Natural killer cell (primary cell): ENCODE measurements around the gene SLC7A7. TPM values are rescaled to one million over a fixed set of nuclear protein-coding genes. Genes with fewer than 3 reads are reported as not detected.

ENCODE experiments used
- ATAC-seq, 3 donors: fragments of 150-1000 bp in 2 of 3; fragments of 200-7000 bp in 1 of 3; cut with Tn5 transposase; 1 replicate in 1 of 3; 2 replicates in 2 of 3; pipeline ENCODE4 v1.10.0; 2021; ENCODE audit warnings: mild to moderate bottlenecking in 2 of 3, moderate library complexity in 2 of 3
- DNase-seq, 2 donors: peaks; one replicate each; pipeline versions ENCODE4 v3.0.0 to v3.0.0-alpha.2; 2013 to 2021; ENCODE audit warnings: mixed read lengths in 1 of 2
- H3K27ac ChIP-seq: one replicate; pipeline ENCODE4 v1.5.1; 2013; ENCODE audit warnings: mild to moderate bottlenecking, low read length
- H3K27me3 ChIP-seq: one replicate; pipeline ENCODE4 v1.6.1; 2013; ENCODE audit warnings: low read length; ENCODE audit not compliant: control insufficient read depth, insufficient read depth
- H3K36me3 ChIP-seq: one replicate; pipeline ENCODE4 v1.6.1; 2013; ENCODE audit warnings: low read length; ENCODE audit not compliant: control insufficient read depth, insufficient read depth
- H3K4me1 ChIP-seq: one replicate; pipeline ENCODE4 v1.6.1; 2013; ENCODE audit warnings: low read length; ENCODE audit not compliant: control insufficient read depth, insufficient read depth
- H3K4me3 ChIP-seq: one replicate; pipeline ENCODE4 v1.5.1; 2013; ENCODE audit warnings: low read length
- H3K9me3 ChIP-seq: one replicate; pipeline ENCODE4 v1.6.1; 2013; ENCODE audit warnings: low read length; ENCODE audit not compliant: control insufficient read depth, insufficient read depth
- H3K27ac Mint-ChIP-seq, 2 donors: one replicate each; pipeline ENCODE4 v1.8.0; 2022; ENCODE audit warnings: mild to moderate bottlenecking in 2 of 2, mixed read lengths in 2 of 2, moderate library complexity in 1 of 2
- H3K27me3 Mint-ChIP-seq, 2 donors: one replicate each; pipeline ENCODE4 v1.8.0; 2022; ENCODE audit warnings: low read depth in 2 of 2, mixed read lengths in 2 of 2
- H3K36me3 Mint-ChIP-seq: one replicate; pipeline ENCODE4 v1.8.0; 2022; ENCODE audit warnings: mixed read lengths
- H3K4me1 Mint-ChIP-seq, 2 donors: one replicate each; pipeline ENCODE4 v1.8.0; 2022; ENCODE audit warnings: mixed read lengths in 2 of 2
- H3K4me3 Mint-ChIP-seq: one replicate; pipeline ENCODE4 v1.8.0; 2022; ENCODE audit warnings: mild to moderate bottlenecking, moderate library complexity, mixed read lengths
- H3K9me3 Mint-ChIP-seq, 2 donors: one replicate each; pipeline ENCODE4 v1.8.0; 2022; ENCODE audit warnings: mixed read lengths in 2 of 2
- WGBS: methylation state at CpG from one replicate; pipeline ENCODE4 v1.1.7; 2013; ENCODE audit warnings: missing lambda C conversion rate; ENCODE audit not compliant: insufficient coverage; 5-methylcytosine and 5-hydroxymethylcytosine counted together
- intact Hi-C: fragments of 100-400 bp; cut with micrococcal nuclease; formaldehyde crosslinking; loops from one replicate; pipeline ENCODE4 v1.14.2; 2022
- total RNA-seq, 4 donors: library from RNA; stranded (reverse); fragments of 120-200 nt in 1 of 4; gene quantifications; one replicate each; pipeline versions ENCODE4 v1.2.3 to v1.2.4, GENCODE V29; 2013 to 2022
- TF ChIP-seq, protein P1 (sequence below): fragments of 200-600 bp; IDR thresholded peaks from one replicate; pipeline ENCODE4 v1.8.0; 2022; ENCODE audit warnings: antibody characterized with exemption

SLC7A7 gene
- total RNA-seq, 3 donors from 2014 or later (not counting 1 experiment from before 2014, with no cell fraction given) = 4.3 to 16.8 (median 9.6) TPM

- Histone ChIP-seq H3K27ac (no peak overlapping the region), H3K4me1 (peaks cover 15% of the 10 kb centered on the region), H3K36me3 (no peaks in the 10 kb centered on the region), H3K4me3 (no peak overlapping the region), H3K27me3 (peaks cover 20% of the 10 kb centered on the region), H3K9me3 (no peaks in the 10 kb centered on the region)
- no peaks in the 10 kb centered on the region for H3K36me3 Mint-ChIP-seq
- no peak overlapping the region for H3K27ac Mint-ChIP-seq
- peaks cover 7 to 15% of the 10 kb centered on the region in 2 donors for H3K4me1 Mint-ChIP-seq
- H3K9me3 Mint-ChIP-seq = no peaks in the 10 kb centered on the region
- WGBS = 95% methylated on average over 9 of the region's 9 CpGs
- intact Hi-C loops = no loop called here
- TF ChIP-seq, protein P1, sequence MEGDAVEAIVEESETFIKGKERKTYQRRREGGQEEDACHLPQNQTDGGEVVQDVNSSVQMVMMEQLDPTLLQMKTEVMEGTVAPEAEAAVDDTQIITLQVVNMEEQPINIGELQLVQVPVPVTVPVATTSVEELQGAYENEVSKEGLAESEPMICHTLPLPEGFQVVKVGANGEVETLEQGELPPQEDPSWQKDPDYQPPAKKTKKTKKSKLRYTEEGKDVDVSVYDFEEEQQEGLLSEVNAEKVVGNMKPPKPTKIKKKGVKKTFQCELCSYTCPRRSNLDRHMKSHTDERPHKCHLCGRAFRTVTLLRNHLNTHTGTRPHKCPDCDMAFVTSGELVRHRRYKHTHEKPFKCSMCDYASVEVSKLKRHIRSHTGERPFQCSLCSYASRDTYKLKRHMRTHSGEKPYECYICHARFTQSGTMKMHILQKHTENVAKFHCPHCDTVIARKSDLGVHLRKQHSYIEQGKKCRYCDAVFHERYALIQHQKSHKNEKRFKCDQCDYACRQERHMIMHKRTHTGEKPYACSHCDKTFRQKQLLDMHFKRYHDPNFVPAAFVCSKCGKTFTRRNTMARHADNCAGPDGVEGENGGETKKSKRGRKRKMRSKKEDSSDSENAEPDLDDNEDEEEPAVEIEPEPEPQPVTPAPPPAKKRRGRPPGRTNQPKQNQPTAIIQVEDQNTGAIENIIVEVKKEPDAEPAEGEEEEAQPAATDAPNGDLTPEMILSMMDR = no peak
- H3K27me3 Mint-ChIP-seq = peaks cover 31 to 37% of the 10 kb centered on the region in 2 donors
- ATAC-seq = no peak
- DNase-seq = no peak
- no peak overlapping the region for H3K4me3 Mint-ChIP-seq
These were observed 26.1 kb upstream of the SLC7A7 start for GRCh38 chr14:22841311-22841710.

- Histone ChIP-seq H3K9me3 (no peaks in the 10 kb centered on the region), H3K36me3 (peaks cover under 1% of the 10 kb centered on the region), H3K27ac (no peak overlapping the region), H3K4me1 (peaks cover 15% of the 10 kb centered on the region), H3K4me3 (no peak overlapping the region), H3K27me3 (peaks cover 20% of the 10 kb centered on the region)
- TF ChIP-seq, protein P1 = no peak
- Mint-ChIP-seq H3K27me3 (peaks cover 28 to 31% of the 10 kb centered on the region in 2 donors), H3K27ac (no peak overlapping the region), H3K4me3 (no peak overlapping the region), H3K4me1 (peaks cover 7 to 18% of the 10 kb centered on the region in 2 donors), H3K9me3 (no peaks in the 10 kb centered on the region), H3K36me3 (no peaks in the 10 kb centered on the region)
- WGBS = 90% methylated on average over 6 of the region's 6 CpGs
- DNase-seq = no peak
- intact Hi-C loops = no loop called here
- no peak for ATAC-seq
These were observed 24.0 kb upstream of the SLC7A7 start for GRCh38 chr14:22839159-22839779.

DNA sequence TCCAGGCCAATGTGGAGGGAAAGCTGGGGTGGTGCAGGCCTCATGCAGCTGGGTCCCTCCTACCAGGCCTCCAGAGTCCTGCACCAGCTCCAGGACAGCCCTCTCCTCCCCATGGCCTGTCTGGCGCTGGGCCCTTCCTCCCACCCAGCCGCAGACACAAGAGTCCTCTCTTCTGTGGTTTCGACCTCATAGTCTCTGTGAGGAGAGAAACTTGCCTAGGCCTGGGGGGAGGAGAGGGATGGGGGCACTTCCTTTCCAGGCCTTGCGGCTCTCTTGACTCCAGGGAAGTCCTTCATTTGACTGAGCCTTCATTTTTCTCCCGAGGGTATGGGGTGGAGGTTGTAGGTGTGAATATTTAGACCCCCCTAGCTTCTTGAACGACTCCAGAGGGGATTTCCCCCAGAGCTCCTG, 23.4 kb upstream of the SLC7A7 start:
- H3K36me3 ChIP-seq = peaks cover 6% of the 10 kb centered on the region
- H3K27ac ChIP-seq = no peak overlapping the region
- intact Hi-C loops = no loop called here
- Mint-ChIP-seq H3K36me3 (no peaks in the 10 kb centered on the region), H3K27ac (no peak overlapping the region), H3K4me1 (peaks cover 7 to 18% of the 10 kb centered on the region in 2 donors), H3K9me3 (no peaks in the 10 kb centered on the region), H3K27me3 (peaks cover 28 to 31% of the 10 kb centered on the region in 2 donors), H3K4me3 (no peak overlapping the region)
- ATAC-seq = no peak
- WGBS = 23% methylated on average over 6 of the region's 6 CpGs
- TF ChIP-seq, protein P1 = no peak
- DNase-seq = no peak
- no peak overlapping the region for H3K4me3 ChIP-seq
- H3K9me3 ChIP-seq = no peaks in the 10 kb centered on the region
- peaks cover 20% of the 10 kb centered on the region for H3K27me3 ChIP-seq
- H3K4me1 ChIP-seq = peaks cover 15% of the 10 kb centered on the region
